C4-2B (cell line): ENCODE results near the gene PCDH19.

Experiments used
- H3K27ac ChIP-seq: fragments of 450-650 bp; 2 replicates; pipeline ENCODE4 v1.5.1; 2017
- ZFX ChIP-seq: fragments of 450-650 bp; IDR thresholded peaks from 2 replicates; pipeline ENCODE4 v1.6.1; 2017
- TF ChIP-seq, protein P1 (sequence below): fragments of 450-650 bp; conservative IDR thresholded peaks from 2 replicates; pipeline ENCODE4 v1.5.1; 2017; ENCODE audit warnings: mild to moderate bottlenecking

PCDH19 gene

DNA sequence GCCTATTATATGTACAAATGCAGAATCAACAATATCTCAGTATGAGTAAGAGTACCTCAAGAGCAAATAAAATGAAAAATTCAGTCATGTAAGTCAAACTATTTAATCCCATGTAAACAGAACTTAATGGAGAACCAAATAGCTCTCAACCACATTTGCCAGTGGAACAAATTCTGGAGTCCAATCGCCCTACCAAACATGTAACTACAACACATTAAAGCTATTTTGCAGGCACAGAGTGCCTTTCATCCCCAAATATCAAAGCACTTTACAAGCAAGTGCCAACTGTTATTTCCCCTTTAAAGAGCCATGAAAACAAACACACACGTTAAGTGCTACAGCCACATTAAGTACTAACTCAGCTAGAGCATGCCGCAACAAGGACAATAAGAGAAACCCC, 51.3 kb downstream of the PCDH19 start:
- TF ChIP-seq, protein P1, sequence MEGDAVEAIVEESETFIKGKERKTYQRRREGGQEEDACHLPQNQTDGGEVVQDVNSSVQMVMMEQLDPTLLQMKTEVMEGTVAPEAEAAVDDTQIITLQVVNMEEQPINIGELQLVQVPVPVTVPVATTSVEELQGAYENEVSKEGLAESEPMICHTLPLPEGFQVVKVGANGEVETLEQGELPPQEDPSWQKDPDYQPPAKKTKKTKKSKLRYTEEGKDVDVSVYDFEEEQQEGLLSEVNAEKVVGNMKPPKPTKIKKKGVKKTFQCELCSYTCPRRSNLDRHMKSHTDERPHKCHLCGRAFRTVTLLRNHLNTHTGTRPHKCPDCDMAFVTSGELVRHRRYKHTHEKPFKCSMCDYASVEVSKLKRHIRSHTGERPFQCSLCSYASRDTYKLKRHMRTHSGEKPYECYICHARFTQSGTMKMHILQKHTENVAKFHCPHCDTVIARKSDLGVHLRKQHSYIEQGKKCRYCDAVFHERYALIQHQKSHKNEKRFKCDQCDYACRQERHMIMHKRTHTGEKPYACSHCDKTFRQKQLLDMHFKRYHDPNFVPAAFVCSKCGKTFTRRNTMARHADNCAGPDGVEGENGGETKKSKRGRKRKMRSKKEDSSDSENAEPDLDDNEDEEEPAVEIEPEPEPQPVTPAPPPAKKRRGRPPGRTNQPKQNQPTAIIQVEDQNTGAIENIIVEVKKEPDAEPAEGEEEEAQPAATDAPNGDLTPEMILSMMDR = no peak
- TF ChIP-seq ZFX = no peak
- no peak overlapping the region for H3K27ac ChIP-seq

DNA sequence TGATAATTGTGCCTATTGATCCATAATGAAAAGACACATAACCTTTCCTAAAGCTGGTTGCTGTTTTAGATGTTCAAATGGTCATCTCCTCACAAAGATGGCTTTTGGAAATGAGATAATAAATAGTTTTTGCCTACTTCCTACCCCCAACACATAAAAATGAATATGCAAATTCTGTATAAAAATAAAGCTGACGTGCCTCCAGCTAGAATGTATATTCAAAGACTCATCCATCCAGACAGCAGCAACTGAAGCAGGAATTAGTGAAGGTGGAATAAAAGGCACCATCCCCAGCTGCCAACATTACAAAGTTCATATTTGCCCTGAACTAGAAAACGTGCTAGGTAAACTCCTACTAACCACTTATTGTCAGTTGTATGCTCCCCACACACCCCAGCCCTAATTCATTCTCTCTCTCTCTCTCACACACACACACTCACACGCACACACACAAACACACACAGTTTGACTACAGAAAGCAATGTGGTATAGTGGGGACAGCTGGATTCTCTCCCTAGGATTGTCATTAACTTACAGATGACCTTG, 53.6 kb downstream of the PCDH19 start:
- TF ChIP-seq, protein P1 = no peak
- no peak for TF ChIP-seq ZFX
- H3K27ac ChIP-seq = no peak overlapping the region

DNA sequence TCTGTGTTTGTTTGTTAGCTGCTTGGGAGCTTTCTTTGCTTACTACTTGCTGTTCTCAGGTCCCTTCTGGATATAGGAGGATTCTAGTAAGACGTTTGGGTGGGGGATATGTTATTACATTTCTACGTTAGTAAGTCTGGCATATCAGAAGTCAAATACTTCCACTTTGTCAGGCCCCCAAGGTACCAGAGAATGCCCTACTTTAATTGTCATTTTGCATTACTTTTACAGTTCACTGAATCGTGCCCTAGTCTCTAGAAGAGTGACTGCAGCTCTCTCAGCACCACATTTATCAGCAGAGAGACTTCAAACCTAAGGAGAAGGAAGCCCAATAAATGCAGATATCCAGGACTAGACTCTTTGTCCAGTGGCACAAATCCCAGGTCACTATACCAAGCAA, 54.4 kb downstream of the PCDH19 start:
- TF ChIP-seq ZFX = no peak
- TF ChIP-seq, protein P1 = no peak

DNA sequence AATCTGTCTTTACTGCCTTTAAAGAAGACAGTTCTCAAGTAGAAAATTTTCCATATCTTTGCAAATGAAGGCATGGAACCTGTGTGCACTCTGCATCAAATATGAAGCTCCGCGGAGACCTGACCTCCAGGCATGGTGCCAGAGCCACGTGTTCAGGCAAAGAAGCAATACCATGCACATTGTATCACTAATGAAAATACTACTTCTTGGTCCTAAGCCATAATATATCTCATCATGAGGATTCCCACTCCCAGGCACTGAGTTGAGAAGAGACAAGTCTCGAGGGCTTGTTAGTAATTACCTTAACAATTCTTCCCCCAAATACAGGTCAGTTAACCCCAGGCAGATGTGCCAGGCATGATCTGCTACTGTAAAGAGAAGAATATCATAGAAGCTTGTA, 56.7 kb downstream of the PCDH19 start:
- no peak for TF ChIP-seq ZFX
- TF ChIP-seq, protein P1 = no peak
- no peak overlapping the region for H3K27ac ChIP-seq

More for the DNA sequence above, 54.4 kb downstream of the PCDH19 start:
- no peak overlapping the region for H3K27ac ChIP-seq

DNA sequence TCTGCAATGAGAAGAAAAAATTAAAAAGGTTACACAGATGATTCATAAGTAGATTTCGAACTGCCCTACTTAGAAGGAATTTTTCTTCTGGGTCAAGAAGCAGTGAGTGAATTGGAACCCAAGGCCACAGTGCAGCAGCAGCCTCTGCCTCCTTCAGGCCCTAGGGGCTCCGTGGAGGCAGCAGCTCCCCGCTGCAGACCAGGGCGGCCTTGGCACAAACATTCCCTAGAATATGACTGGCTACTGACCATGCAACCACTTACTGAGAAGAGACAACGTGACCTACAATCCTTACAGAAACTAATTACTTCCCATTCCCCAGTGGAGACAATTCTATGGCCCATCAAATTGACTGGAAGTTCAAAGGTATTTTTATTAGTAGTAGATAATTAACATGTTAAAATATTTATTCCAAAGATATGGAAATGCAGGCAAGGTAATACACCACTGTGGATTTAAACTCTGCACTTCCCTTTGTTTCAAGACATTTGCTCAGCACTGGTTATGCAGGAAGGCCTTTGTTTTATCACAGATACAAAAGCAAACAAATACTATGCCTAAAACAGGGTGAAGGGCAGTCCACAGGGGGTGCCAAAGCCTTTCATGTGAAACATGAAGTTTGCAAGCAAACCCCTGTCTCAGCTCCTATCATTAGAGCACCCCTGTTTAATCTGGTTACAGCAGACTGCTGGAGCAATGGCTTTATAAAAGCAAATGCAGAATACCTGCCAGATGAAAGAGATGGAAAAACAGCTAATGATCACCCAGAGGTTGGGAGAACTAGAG, 59.2 kb downstream of the PCDH19 start:
- H3K27ac ChIP-seq = no peak overlapping the region
- no peak for TF ChIP-seq ZFX
- TF ChIP-seq, protein P1 = no peak

DNA sequence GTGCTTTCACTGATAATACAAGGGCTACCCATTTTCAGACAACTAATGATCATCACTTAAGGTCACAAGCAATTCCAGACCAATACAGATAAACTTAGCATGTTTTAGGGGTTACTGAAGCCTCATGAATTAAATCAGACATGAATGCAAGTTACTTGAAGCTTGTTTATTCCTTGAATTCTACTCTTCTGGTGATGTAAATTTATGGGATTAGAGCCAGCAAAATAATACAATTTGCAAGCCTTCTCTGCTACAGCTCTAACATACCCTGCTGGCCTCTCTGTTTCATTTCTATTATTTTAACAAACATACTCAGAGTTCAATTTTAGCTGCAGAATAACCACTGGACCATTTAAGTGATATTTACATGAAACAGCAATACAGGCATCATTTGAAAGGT, 60.7 kb downstream of the PCDH19 start:
- TF ChIP-seq, protein P1 = no peak
- no peak for TF ChIP-seq ZFX
- no peak overlapping the region for H3K27ac ChIP-seq

DNA sequence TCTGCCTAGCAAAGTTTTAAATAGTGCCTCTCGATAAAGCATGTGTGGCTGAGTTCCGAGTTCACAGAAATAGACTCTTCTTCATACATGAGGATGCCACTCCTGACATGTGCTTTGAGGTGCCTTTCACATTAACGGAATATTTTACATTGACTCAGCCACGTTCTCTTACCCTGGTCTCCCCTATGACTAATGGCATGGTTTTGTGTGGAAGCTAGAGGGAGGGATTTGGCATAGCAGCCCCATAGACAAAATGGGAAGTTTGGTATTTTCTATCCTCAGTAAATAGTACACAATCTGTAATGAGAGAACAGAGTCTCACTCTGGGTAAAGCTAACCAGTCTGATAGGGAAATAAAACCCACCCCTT, 68.9 kb downstream of the PCDH19 start:
- no peak overlapping the region for H3K27ac ChIP-seq
- TF ChIP-seq ZFX = no peak
- TF ChIP-seq, protein P1 = no peak
